ENCODE measurements around the gene LY6G6F.

Gene LY6G6F

DNA sequence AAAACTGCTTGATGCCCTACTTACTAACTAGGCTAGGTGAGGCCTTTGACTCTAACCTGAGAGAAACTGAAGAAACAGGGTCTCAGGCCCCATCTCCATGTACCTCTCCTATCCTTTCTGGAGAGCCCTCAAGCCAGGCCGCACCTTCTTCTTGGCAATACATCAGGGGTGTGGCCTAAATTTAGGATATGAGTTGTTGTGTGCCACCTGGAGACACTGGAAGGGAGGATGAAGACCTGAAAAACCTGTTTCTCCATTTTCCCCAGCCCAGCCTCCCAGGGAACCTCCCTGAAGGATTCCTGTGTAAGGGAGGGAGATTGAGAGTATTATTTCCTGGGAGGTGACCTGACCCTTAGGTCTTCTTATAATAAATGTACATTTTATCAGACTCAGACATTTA, 11.6 kb downstream of the LY6G6F start:
- peaks cover 2% of the 10 kb centered on the region for H3K36me3 ChIP-seq (ENCODE audit: control insufficient read depth, insufficient read depth, low read length)
- no peak overlapping the region for H3K4me3 ChIP-seq (ENCODE audit: extremely low read depth, insufficient read depth, low read length, poor library complexity, severe bottlenecking)
- H3K27ac ChIP-seq (ENCODE audit: low read depth, low read length, severe bottlenecking) = no peak overlapping the region
- H3K4me1 ChIP-seq (ENCODE audit: control insufficient read depth, insufficient read depth, low read length, poor library complexity, severe bottlenecking) = peaks cover 13% of the 10 kb centered on the region
- H3K9me3 ChIP-seq (ENCODE audit: control insufficient read depth, low read length) = no peaks in the 10 kb centered on the region
- WGBS, 2 experiments (ENCODE audit: insufficient coverage in 2 of 2) = no CpG with 5 or more reads among the region's 1 CpG

DNA sequence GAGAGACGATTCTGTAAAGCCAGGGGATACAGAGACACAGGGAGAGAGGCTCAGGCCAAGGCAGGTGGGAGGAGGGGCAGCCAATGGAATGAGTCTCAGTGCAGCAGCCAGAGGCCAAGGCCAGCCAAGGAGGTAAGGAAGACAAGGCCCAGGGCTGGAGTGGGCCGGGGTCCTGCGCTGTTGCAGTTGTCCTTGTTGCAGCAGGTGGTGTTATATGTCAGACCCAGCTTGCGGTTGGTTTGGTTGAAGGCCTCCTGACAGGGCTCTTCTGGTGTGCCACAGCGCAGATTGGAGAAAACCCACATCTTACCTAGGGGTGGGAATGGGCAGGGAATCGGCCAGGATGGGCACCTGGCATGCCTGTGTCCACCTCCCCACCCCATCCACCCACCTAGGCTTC, 12.3 kb downstream of the LY6G6F start:
- Histone ChIP-seq H3K36me3 (ENCODE audit: control insufficient read depth, insufficient read depth, low read length) (peaks cover 2% of the 10 kb centered on the region), H3K9me3 (ENCODE audit: control insufficient read depth, low read length) (no peaks in the 10 kb centered on the region), H3K4me1 (ENCODE audit: control insufficient read depth, insufficient read depth, low read length, poor library complexity, severe bottlenecking) (peaks cover 5% of the 10 kb centered on the region), H3K4me3 (ENCODE audit: extremely low read depth, insufficient read depth, low read length, poor library complexity, severe bottlenecking) (no peak overlapping the region), H3K27ac (ENCODE audit: low read depth, low read length, severe bottlenecking) (no peak overlapping the region)
- 93 to 98% methylated on average over 4 of the region's 6 CpGs for WGBS, 2 experiments (ENCODE audit: insufficient coverage in 2 of 2)

DNA sequence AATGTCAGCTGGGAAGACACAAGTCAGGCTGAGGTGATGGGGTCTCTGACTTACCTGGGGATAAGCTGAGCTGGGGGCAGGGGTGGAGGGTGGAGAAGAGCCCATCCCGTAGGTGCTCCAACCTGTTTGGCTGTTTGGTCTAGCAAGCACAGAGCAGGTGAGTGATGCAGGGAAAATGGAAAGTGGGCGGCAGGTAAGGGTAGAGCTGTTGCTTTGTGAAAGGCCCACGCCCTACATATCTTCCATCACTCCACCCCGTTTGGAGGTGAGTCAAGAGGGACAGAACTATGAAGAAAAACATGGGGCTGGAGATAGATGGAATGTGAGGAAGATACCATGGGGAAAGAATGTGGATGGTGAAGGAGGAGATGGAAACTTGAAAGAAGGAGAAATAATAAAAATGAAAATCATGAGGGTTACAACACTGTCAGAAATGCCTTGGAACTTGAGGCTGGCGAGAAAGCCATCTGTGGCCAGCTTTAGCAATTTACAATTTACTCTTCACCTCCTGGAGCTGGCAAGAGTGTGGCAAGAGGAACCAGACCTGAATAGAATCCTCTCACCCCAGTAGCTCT, 13.6 kb downstream of the LY6G6F start:
- 82 to 98% methylated on average over 4 to 5 of the region's 5 CpGs for WGBS, 2 experiments (ENCODE audit: insufficient coverage in 2 of 2)
- Histone ChIP-seq H3K9me3 (ENCODE audit: control insufficient read depth, low read length) (no peaks in the 10 kb centered on the region), H3K4me3 (ENCODE audit: extremely low read depth, insufficient read depth, low read length, poor library complexity, severe bottlenecking) (no peak overlapping the region), H3K36me3 (ENCODE audit: control insufficient read depth, insufficient read depth, low read length) (peaks cover 11% of the 10 kb centered on the region), H3K27ac (ENCODE audit: low read depth, low read length, severe bottlenecking) (no peak overlapping the region), H3K4me1 (ENCODE audit: control insufficient read depth, insufficient read depth, low read length, poor library complexity, severe bottlenecking) (no peaks in the 10 kb centered on the region)

DNA sequence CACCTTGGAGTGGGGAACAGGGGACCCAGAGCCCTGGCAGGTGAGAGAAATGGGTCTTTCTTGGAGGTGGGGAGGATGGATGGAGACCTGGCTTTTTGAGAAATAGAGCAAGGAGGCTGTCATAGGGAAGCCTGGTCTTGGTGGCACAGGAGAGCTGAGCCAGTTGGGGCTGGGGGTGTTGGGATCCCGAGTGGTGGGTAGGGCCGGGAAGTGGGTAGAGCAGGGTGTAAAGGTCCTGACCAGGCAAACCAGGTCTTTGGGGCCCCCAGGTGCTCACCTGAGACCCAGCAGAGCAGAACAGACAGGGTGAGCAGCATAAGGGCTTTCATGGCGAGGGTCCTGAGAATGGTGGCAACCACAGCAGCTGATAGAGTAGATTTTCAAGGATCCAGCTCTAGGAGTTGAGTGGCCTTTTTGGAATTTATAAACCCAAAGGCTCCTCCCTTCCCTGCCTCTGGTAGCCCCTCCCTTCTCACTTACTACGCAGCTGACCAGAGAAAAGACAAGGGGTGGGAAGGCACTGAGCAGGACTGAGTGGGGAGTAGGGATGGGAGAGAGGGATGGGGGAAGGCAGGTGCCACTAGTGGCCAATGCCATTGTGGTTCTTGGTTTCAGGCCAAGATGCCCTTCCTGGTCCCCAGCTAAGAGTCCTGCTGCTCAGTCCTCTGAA, 14.8 kb downstream of the LY6G6F start, which contains the start of gene LY6G6C:
Gene LY6G6C, minus strand, starts transcription at position 396 of the 670 bp plus-strand sequence. Its CDS starts 67 bp downstream, at position 329.
- Histone ChIP-seq H3K36me3 (ENCODE audit: control insufficient read depth, insufficient read depth, low read length) (peaks cover 23% of the 10 kb centered on the region), H3K27ac (ENCODE audit: low read depth, low read length, severe bottlenecking) (no peak within 1 kb of the TSS), H3K9me3 (ENCODE audit: control insufficient read depth, low read length) (no peaks in the 10 kb centered on the region), H3K4me3 (ENCODE audit: extremely low read depth, insufficient read depth, low read length, poor library complexity, severe bottlenecking) (no peak within 1 kb of the TSS), H3K4me1 (ENCODE audit: control insufficient read depth, insufficient read depth, low read length, poor library complexity, severe bottlenecking) (no peaks in the 10 kb centered on the region)
- 100% methylated on average over 1 of the region's 4 CpGs for WGBS, 2 experiments (ENCODE audit: insufficient coverage in 2 of 2)

DNA sequence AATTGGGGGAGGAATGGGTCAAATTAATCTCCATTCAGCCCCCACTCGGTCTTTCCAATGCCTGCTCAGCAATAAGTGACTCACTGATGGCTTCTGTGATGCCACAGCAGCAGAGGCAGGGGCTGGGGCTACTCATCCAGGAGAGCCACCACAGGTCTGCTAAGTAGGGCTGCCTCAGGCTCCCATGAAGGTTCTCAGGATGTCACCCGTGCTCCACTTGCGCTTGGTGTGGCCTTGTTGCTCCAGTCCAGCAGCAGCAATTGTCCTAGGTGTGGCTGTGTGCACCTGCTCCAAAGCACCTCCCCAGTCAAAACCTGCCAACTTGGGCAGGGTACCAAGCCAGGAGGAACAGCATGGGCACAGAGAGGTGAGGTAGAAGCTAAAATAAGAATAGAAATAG, 15.5 kb downstream of the LY6G6F start:
- Histone ChIP-seq H3K36me3 (ENCODE audit: control insufficient read depth, insufficient read depth, low read length) (peaks cover 30% of the 10 kb centered on the region), H3K4me3 (ENCODE audit: extremely low read depth, insufficient read depth, low read length, poor library complexity, severe bottlenecking) (no peak overlapping the region), H3K4me1 (ENCODE audit: control insufficient read depth, insufficient read depth, low read length, poor library complexity, severe bottlenecking) (no peaks in the 10 kb centered on the region), H3K27ac (ENCODE audit: low read depth, low read length, severe bottlenecking) (no peak overlapping the region), H3K9me3 (ENCODE audit: control insufficient read depth, low read length) (no peaks in the 10 kb centered on the region)
- 83 to 87% methylated on average over 3 of the region's 3 CpGs for WGBS, 2 experiments (ENCODE audit: insufficient coverage in 2 of 2)

DNA sequence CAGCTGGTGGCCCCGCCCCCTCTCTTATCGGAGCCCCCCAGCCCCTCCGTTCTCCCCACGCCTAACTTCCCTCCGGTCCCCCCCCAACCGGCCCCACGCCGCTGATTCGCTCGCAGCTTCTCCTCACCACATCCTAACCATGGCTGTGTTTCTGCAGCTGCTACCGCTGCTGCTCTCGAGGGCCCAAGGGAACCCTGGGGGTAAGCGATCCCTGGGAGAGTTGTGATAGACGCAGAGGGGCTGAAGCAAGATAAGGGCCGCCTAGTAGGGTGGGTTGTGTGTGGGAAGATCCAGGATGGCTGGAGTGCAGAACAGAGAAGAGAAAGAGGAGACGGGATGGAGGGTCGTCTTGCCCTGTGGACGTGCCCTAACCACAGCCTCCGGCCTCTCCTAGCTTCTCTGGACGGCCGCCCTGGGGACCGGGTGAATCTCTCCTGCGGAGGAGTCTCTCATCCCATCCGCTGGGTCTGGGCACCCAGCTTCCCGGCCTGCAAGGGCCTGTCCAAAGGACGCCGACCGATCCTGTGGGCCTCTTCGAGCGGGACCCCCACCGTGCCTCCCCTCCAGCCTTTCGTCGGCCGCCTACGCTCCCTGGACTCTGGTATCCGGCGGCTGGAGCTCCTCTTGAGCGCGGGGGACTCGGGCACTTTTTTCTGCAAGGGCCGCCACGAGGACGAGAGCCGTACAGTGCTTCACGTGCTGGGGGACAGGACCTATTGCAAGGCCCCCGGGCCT, 16.7 kb downstream of the LY6G6F start, which contains the start of gene MPIG6B:
Gene MPIG6B, plus strand, starts transcription at position 129 of the 735 bp plus-strand sequence. Its CDS starts 11 bp downstream, at position 140.
- 94% methylated on average over 31 to 35 of the region's 46 CpGs for WGBS, 2 experiments (ENCODE audit: insufficient coverage in 2 of 2)
- Histone ChIP-seq H3K36me3 (ENCODE audit: control insufficient read depth, insufficient read depth, low read length) (peaks cover 42% of the 10 kb centered on the region), H3K4me1 (ENCODE audit: control insufficient read depth, insufficient read depth, low read length, poor library complexity, severe bottlenecking) (no peaks in the 10 kb centered on the region), H3K27ac (ENCODE audit: low read depth, low read length, severe bottlenecking) (no peak within 1 kb of the TSS), H3K9me3 (ENCODE audit: control insufficient read depth, low read length) (no peaks in the 10 kb centered on the region), H3K4me3 (ENCODE audit: extremely low read depth, insufficient read depth, low read length, poor library complexity, severe bottlenecking) (no peak within 1 kb of the TSS)

DNA sequence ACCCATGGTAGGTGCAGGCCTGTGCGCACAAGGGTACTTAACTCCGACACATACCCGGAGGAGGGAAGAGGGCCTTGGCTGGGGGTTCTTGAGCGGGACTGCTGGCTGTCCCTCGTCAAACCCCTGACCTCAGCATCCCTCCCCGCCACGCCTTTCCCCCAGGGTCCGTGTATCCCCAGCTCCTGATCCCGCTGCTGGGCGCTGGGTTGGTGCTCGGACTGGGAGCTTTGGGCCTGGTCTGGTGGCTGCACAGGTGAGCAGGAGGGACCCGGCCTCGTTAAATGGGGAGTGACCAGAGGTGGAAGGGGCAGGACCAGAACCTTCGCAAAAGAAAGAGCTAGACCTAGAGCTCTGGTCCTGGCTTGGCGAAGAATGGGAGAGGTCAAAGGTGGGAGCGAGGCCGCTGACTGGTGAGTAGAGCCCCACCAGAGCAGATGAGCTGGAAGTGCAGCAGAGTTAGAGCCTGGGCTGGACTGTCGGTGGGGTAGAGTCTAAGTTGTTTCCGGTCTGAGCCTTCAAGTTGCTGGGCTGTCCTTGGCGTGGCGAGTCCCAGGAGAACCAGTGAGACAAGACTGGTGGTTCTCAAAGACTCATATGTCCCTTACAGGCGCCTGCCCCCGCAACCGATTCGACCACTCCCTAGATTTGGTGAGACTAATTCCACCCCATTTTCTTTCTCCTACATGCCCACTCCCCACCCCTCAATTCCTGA, 17.5 kb downstream of the LY6G6F start:
- peaks cover 47% of the 10 kb centered on the region for H3K36me3 ChIP-seq (ENCODE audit: control insufficient read depth, insufficient read depth, low read length)
- 94 to 97% methylated on average over 23 to 24 of the region's 25 CpGs for WGBS, 2 experiments (ENCODE audit: insufficient coverage in 2 of 2)

DNA sequence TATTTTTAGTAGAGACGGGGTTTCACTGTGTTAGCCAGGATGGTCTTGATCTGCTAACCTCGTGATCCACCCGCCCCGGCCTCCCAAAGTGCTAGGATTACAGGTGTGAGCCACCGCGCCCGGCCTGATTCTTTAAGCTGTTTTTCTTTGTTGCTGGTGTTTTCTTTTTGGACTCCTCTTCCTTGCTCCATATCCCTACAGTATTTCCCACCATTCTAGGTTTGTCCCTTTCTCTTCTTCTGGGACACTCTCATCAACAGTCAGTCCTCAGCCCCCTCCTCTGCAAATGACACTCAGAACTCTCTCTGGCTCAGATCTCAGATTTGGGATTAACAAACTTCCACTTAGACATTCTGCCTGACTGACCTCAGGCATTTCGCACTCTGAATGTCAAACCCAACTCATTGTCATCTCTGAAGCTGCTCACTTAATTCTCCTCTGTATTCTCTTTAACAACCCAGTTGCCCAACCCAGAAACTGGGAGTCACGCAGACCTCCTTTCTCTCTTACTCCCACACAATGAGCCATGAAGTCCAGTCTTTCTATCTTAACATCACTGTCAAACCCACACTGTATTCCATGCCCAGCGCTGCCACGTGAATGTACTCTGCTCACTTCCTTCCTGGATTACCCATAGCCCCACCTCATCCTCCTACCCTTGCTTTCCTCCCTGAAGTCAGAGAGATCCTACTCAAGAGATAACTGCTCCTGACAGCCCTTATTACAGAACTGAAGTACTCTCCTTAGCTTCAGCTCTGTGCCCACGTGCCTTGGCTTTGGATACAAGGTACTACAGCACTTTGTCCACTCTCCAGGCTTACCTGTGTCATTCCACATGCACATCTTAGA, 19.1 kb downstream of the LY6G6F start:
- peaks cover 6% of the 10 kb centered on the region for H3K4me1 ChIP-seq (ENCODE audit: control insufficient read depth, insufficient read depth, low read length, poor library complexity, severe bottlenecking)
- no peak overlapping the region for H3K4me3 ChIP-seq (ENCODE audit: extremely low read depth, insufficient read depth, low read length, poor library complexity, severe bottlenecking)
- WGBS, 2 experiments (ENCODE audit: insufficient coverage in 2 of 2) = 92 to 94% methylated on average over 8 to 12 of the region's 12 CpGs
- H3K27ac ChIP-seq (ENCODE audit: low read depth, low read length, severe bottlenecking) = no peak overlapping the region
- no peaks in the 10 kb centered on the region for H3K9me3 ChIP-seq (ENCODE audit: control insufficient read depth, low read length)
- peaks cover 49% of the 10 kb centered on the region for H3K36me3 ChIP-seq (ENCODE audit: control insufficient read depth, insufficient read depth, low read length)

More for the DNA sequence above, 17.5 kb downstream of the LY6G6F start:
- H3K9me3 ChIP-seq (ENCODE audit: control insufficient read depth, low read length) = no peaks in the 10 kb centered on the region
- peaks cover 3% of the 10 kb centered on the region for H3K4me1 ChIP-seq (ENCODE audit: control insufficient read depth, insufficient read depth, low read length, poor library complexity, severe bottlenecking)
- H3K27ac ChIP-seq (ENCODE audit: low read depth, low read length, severe bottlenecking) = no peak overlapping the region
- no peak overlapping the region for H3K4me3 ChIP-seq (ENCODE audit: extremely low read depth, insufficient read depth, low read length, poor library complexity, severe bottlenecking)

DNA sequence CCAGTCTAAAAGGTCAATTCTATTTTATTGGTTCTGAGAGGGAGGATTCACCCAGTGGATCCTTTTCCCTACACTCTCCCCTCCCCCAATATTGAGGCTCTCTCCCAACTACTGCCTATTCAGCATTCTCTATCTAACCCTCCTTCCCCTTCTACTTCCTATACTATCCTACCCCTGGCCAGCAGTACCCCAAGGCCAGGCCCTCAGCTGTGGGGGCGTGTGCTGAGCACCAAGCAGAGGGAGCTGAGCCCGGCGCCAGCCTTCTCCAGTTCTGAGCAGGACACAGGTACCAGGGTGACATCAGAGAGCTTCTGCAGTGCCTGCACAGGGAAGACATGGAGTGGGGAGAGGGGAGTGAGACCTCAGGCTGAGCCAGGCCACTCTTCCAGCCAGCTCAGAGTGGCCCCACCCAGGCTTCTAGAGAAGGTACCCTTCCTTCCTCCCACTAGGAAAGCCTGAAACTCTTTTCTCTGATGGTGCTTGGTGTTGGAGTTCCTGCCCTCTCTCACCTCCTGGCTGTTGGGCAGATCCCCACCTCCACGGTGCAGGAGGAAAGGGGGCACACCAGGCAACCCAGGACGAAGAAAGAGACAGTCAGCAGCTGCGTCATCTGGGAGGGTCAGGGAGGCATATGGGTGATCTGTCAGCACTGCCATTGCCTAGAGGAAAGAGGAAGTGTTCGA, 20.5 kb downstream of the LY6G6F start:
- WGBS, 2 experiments (ENCODE audit: insufficient coverage in 2 of 2) = 90 to 96% methylated on average over 2 to 5 of the region's 7 CpGs
- Histone ChIP-seq H3K36me3 (ENCODE audit: control insufficient read depth, insufficient read depth, low read length) (peaks cover 64% of the 10 kb centered on the region), H3K4me1 (ENCODE audit: control insufficient read depth, insufficient read depth, low read length, poor library complexity, severe bottlenecking) (peaks cover 20% of the 10 kb centered on the region), H3K27ac (ENCODE audit: low read depth, low read length, severe bottlenecking) (no peak overlapping the region), H3K9me3 (ENCODE audit: control insufficient read depth, low read length) (no peaks in the 10 kb centered on the region), H3K4me3 (ENCODE audit: extremely low read depth, insufficient read depth, low read length, poor library complexity, severe bottlenecking) (no peak overlapping the region)

Measured in mesodermal cell (in vitro differentiated cells).